Breast epithelium (tissue), 4 donors: ENCODE results near the gene PLA2G4D. TPM values are rescaled to one million over a fixed set of nuclear protein-coding genes. Genes with fewer than 3 reads are reported as not detected.

Experiments used
- DNase-seq, 2 donors: peaks; one replicate each; pipeline ENCODE4 v3.0.0-alpha.2; 2019; ENCODE audit warnings: low spot score in 2 of 2
- H3K27ac ChIP-seq, 2 donors: fragments of 200-600 bp; sonication (generic) in 1 of 2; one replicate each; pipeline ENCODE4 v1.5.1; 2016 to 2019; ENCODE audit warnings: mild to moderate bottlenecking in 1 of 2
- H3K27me3 ChIP-seq, 2 donors: fragments of 200-600 bp; sonication (generic) in 1 of 2; one replicate each; pipeline versions ENCODE4 v1.5.1 to v1.6.0; 2017 to 2019; ENCODE audit warnings: control low read depth in 1 of 2, mild to moderate bottlenecking in 1 of 2
- H3K36me3 ChIP-seq: fragments of 200-600 bp; one replicate; pipeline ENCODE4 v1.5.1; 2019
- H3K4me1 ChIP-seq, 2 donors: fragments of 200-600 bp; sonication (generic); one replicate each; pipeline ENCODE4 v1.5.1; 2016 to 2019; ENCODE audit warnings: control low read depth in 1 of 2
- H3K4me3 ChIP-seq, 3 donors: fragments of 200-600 bp; sonication (generic); 1 replicate in 2 of 3; 2 replicates in 1 of 3; pipeline ENCODE4 v1.5.1; 2016 to 2019; ENCODE audit warnings: mild to moderate bottlenecking in 3 of 3, moderate library complexity in 2 of 3
- H3K9me3 ChIP-seq, 2 donors: fragments of 200-600 bp; sonication (generic) in 1 of 2; one replicate each; pipeline ENCODE4 v1.5.1; 2016 to 2019; ENCODE audit warnings: control low read depth in 1 of 2
- CTCF ChIP-seq, 3 donors: fragments of 450-650 bp; IDR thresholded peaks; one replicate each; pipeline ENCODE4 v1.5.1; 2016 to 2017; ENCODE audit warnings: antibody characterized with exemption in 3 of 3, mild to moderate bottlenecking in 3 of 3, moderate library complexity in 3 of 3
- POLR2A ChIP-seq: fragments of 450-650 bp; IDR thresholded peaks from one replicate; pipeline ENCODE4 v1.6.1; 2016; ENCODE audit warnings: antibody characterized with exemption, mild to moderate bottlenecking, moderate library complexity
- POLR2AphosphoS5 ChIP-seq, 3 donors: sonication (generic); formaldehyde crosslinking; IDR thresholded peaks; one replicate each; pipeline ENCODE4 v1.6.1; 2017; ENCODE audit warnings: antibody characterized with exemption in 3 of 3
- intact Hi-C: fragments of 100-400 bp; cut with DNase I; formaldehyde crosslinking; loops from one replicate; pipeline ENCODE4 v1.15.1; 2023; ENCODE audit warnings: low total_unique reads
- total RNA-seq, 3 donors: library from RNA; depleted of rRNA; stranded (reverse); fragments of >200 nt; gene quantifications; one replicate each; pipeline ENCODE4 v1.1.0, GENCODE V29; 2016

The PLA2G4D gene
- total RNA-seq, 3 donors from 2014 or later = not detected

GRCh38 chr15:42053914-42054313, 40.4 kb downstream of the PLA2G4D start:
- Histone ChIP-seq H3K27ac (peak overlapping the region; percentile 44 to 65), H3K4me3 (no peak overlapping the region), H3K4me1 (no peaks in the 10 kb centered on the region), H3K36me3 (no peaks in the 10 kb centered on the region), H3K9me3 (no peaks in the 10 kb centered on the region), H3K27me3 (no peaks in the 10 kb centered on the region)
- intact Hi-C loops = no loop called here
- TF ChIP-seq POLR2AphosphoS5 (IDR thresholded peaks at IDR 0.05) (no peak), POLR2A (no peak), CTCF (IDR thresholded peaks at IDR 0.05) (no peak)
- peak in 1 of 2 donors; percentile 86 for DNase-seq

- H3K27ac ChIP-seq = peak overlapping the region; percentile 44 to 65
- intact Hi-C loops = no loop called here
- no peaks in the 10 kb centered on the region for H3K27me3 ChIP-seq
- H3K4me3 ChIP-seq = no peak overlapping the region
- H3K36me3 ChIP-seq = no peaks in the 10 kb centered on the region
- no peak for DNase-seq
- no peak for TF ChIP-seq POLR2AphosphoS5 (IDR thresholded peaks at IDR 0.05)
- TF ChIP-seq CTCF (IDR thresholded peaks at IDR 0.05) = no peak
- no peaks in the 10 kb centered on the region for H3K4me1 ChIP-seq
- H3K9me3 ChIP-seq = no peaks in the 10 kb centered on the region
These were observed 41.4 kb downstream of the PLA2G4D start for GRCh38 chr15:42053010-42053409.

GRCh38 chr15:42050484-42051255, 43.7 kb downstream of the PLA2G4D start:
- no peaks in the 10 kb centered on the region for H3K36me3 ChIP-seq
- no peak for DNase-seq
- H3K27me3 ChIP-seq = no peaks in the 10 kb centered on the region
- no peak overlapping the region for H3K27ac ChIP-seq
- H3K4me3 ChIP-seq = no peak overlapping the region
- intact Hi-C loops = no loop called here
- H3K9me3 ChIP-seq = no peaks in the 10 kb centered on the region
- no peaks in the 10 kb centered on the region for H3K4me1 ChIP-seq
- TF ChIP-seq POLR2A (no peak), POLR2AphosphoS5 (IDR thresholded peaks at IDR 0.05) (no peak), CTCF (IDR thresholded peaks at IDR 0.05) (no peak)

GRCh38 chr15:42048821-42049200, 45.6 kb downstream of the PLA2G4D start:
- TF ChIP-seq POLR2A (no peak), POLR2AphosphoS5 (IDR thresholded peaks at IDR 0.05) (no peak), CTCF (IDR thresholded peaks at IDR 0.05) (no peak)
- no peak overlapping the region for H3K27ac ChIP-seq
- no peak overlapping the region for H3K4me3 ChIP-seq
- no peaks in the 10 kb centered on the region for H3K4me1 ChIP-seq
- H3K36me3 ChIP-seq = no peaks in the 10 kb centered on the region
- no peak for DNase-seq
- H3K9me3 ChIP-seq = no peaks in the 10 kb centered on the region
- H3K27me3 ChIP-seq = no peaks in the 10 kb centered on the region
- intact Hi-C loops = no loop called here

GRCh38 chr15:42048080-42048820, 46.1 kb downstream of the PLA2G4D start:
- H3K27ac ChIP-seq = no peak overlapping the region
- H3K4me1 ChIP-seq = no peaks in the 10 kb centered on the region
- no peaks in the 10 kb centered on the region for H3K27me3 ChIP-seq
- DNase-seq = no peak
- H3K4me3 ChIP-seq = no peak overlapping the region
- intact Hi-C loops = no loop called here
- no peaks in the 10 kb centered on the region for H3K36me3 ChIP-seq
- TF ChIP-seq POLR2A (no peak), CTCF (IDR thresholded peaks at IDR 0.05) (no peak), POLR2AphosphoS5 (IDR thresholded peaks at IDR 0.05) (no peak)
- no peaks in the 10 kb centered on the region for H3K9me3 ChIP-seq
